ENCODE data around the gene PKN2. TPM values are rescaled to one million over a fixed set of nuclear protein-coding genes. Genes with fewer than 3 reads are reported as not detected.

Gene PKN2
- total and polyA plus RNA-seq, 2 donors from 2014 or later = 7.3 to 49.3 TPM

- Histone ChIP-seq H3K27me3 (ENCODE audit: control insufficient read depth, insufficient read depth, low read length) (no peaks in the 10 kb centered on the region), H3K27ac (ENCODE audit: low read depth in 2 of 2, low read length in 2 of 2) (no peak overlapping the region), H3K36me3 (ENCODE audit: control insufficient read depth in 2 of 3, insufficient read depth in 3 of 3, low read length in 3 of 3) (no peaks in the 10 kb centered on the region), H3K4me3 (ENCODE audit: low read length in 3 of 3) (no peak overlapping the region), H3K9me3 (ENCODE audit: control insufficient read depth in 2 of 3, insufficient read depth in 1 of 3, low read length in 3 of 3) (no peaks in the 10 kb centered on the region), H3K4me1 (ENCODE audit: control insufficient read depth in 2 of 3, insufficient read depth in 2 of 3, low read depth in 1 of 3, low read length in 3 of 3) (no peaks in the 10 kb centered on the region), H3K9ac (ENCODE audit: low read length in 3 of 3) (no peak overlapping the region)
- no peak for TF ChIP-seq CTCF (IDR thresholded peaks at IDR 0.05; ENCODE audit: borderline replicate concordance, extremely low read depth, insufficient read depth)
- DNase-seq (no peak), FAIRE-seq (no peak)
- intact Hi-C loops (cut with DNase I) = no loop called here
Measured at GRCh38 chr1:88763649-88764406, 79.8 kb downstream of the PKN2 start.

- H3K36me3 ChIP-seq (ENCODE audit: control insufficient read depth in 2 of 3, insufficient read depth in 3 of 3, low read length in 3 of 3) = no peaks in the 10 kb centered on the region
- no peaks in the 10 kb centered on the region for H3K4me1 ChIP-seq (ENCODE audit: control insufficient read depth in 2 of 3, insufficient read depth in 2 of 3, low read depth in 1 of 3, low read length in 3 of 3)
- H3K9ac ChIP-seq (ENCODE audit: low read length in 3 of 3) = no peak overlapping the region
- intact Hi-C loops (cut with DNase I) = no loop called here
- H3K4me3 ChIP-seq (ENCODE audit: low read length in 3 of 3) = no peak overlapping the region
- H3K27me3 ChIP-seq (ENCODE audit: control insufficient read depth, insufficient read depth, low read length) = no peaks in the 10 kb centered on the region
- TF ChIP-seq CTCF (IDR thresholded peaks at IDR 0.05; ENCODE audit: borderline replicate concordance, extremely low read depth, insufficient read depth) = no peak
- FAIRE-seq (no peak), DNase-seq (no peak)
- H3K9me3 ChIP-seq (ENCODE audit: control insufficient read depth in 2 of 3, insufficient read depth in 1 of 3, low read length in 3 of 3) = no peaks in the 10 kb centered on the region
- no peak overlapping the region for H3K27ac ChIP-seq (ENCODE audit: low read depth in 2 of 2, low read length in 2 of 2)
Measured at GRCh38 chr1:88768187-88768586, 84.1 kb downstream of the PKN2 start.

- Histone ChIP-seq H3K9me3 (ENCODE audit: control insufficient read depth in 2 of 3, insufficient read depth in 1 of 3, low read length in 3 of 3) (no peaks in the 10 kb centered on the region), H3K4me1 (ENCODE audit: control insufficient read depth in 2 of 3, insufficient read depth in 2 of 3, low read depth in 1 of 3, low read length in 3 of 3) (no peaks in the 10 kb centered on the region), H3K36me3 (ENCODE audit: control insufficient read depth in 2 of 3, insufficient read depth in 3 of 3, low read length in 3 of 3) (peaks cover 0 to 6% (median 0%) of the 10 kb centered on the region in 3 donors), H3K9ac (ENCODE audit: low read length in 3 of 3) (no peak overlapping the region), H3K27me3 (ENCODE audit: control insufficient read depth, insufficient read depth, low read length) (no peaks in the 10 kb centered on the region), H3K4me3 (ENCODE audit: low read length in 3 of 3) (no peak overlapping the region), H3K27ac (ENCODE audit: low read depth in 2 of 2, low read length in 2 of 2) (no peak overlapping the region)
- DNase-seq (no peak), FAIRE-seq (no peak)
- intact Hi-C loops (cut with DNase I) = no loop called here
- TF ChIP-seq CTCF (IDR thresholded peaks at IDR 0.05; ENCODE audit: borderline replicate concordance, extremely low read depth, insufficient read depth) = no peak
Measured at GRCh38 chr1:88768816-88769215, 84.7 kb downstream of the PKN2 start.

All from kidney (tissue), 14 donors.